ENCODE data around the gene DBP. TPM values are rescaled to one million over a fixed set of nuclear protein-coding genes. Genes with fewer than 3 reads are reported as not detected.

The DBP gene
- total RNA-seq, 1 experiment from 2014 or later, result 12.0 TPM

- TF ChIP-seq ERG (CRISPR knock-in tag; IDR thresholded peaks at IDR 0.05) (no peak), AR (CRISPR knock-in tag; IDR thresholded peaks at IDR 0.05) (no peak)
These were observed 49.8 kb downstream of the DBP start (continued) for GRCh38 chr19:48587387-48587786.

GRCh38 chr19:48582168-48582567, 55.0 kb downstream of the DBP start:
- Mint-ChIP-seq H3K27me3 (ENCODE audit: low read depth) (peaks cover 4% of the 10 kb centered on the region; the same call in 1 of the 2 replicates), H3K4me3 (no peak overlapping the region), H3K9me3 (no peaks in the 10 kb centered on the region), H3K4me1 (peaks cover 4% of the 10 kb centered on the region; the same call in 1 of the 2 replicates), H3K36me3 (no peaks in the 10 kb centered on the region), H3K27ac (no peak overlapping the region)
- TF ChIP-seq RORB (CRISPR knock-in tag; IDR thresholded peaks at IDR 0.05), result no peak
- no peak for TF ChIP-seq ARID4B (CRISPR knock-in tag; IDR thresholded peaks at IDR 0.05; ENCODE audit: borderline replicate concordance)
- no peak for TF ChIP-seq TCF7 (CRISPR knock-in tag; IDR thresholded peaks at IDR 0.05; ENCODE audit: low read depth)
- no peak for TF ChIP-seq ZNF425 (CRISPR knock-in tag; conservative IDR thresholded peaks at IDR 0.05)
- no peak for TF ChIP-seq GABPB1 (CRISPR knock-in tag; IDR thresholded peaks at IDR 0.05)
- TF ChIP-seq CDX4 (CRISPR knock-in tag; IDR thresholded peaks at IDR 0.05; ENCODE audit: borderline replicate concordance), result no peak
- TF ChIP-seq SMAD4 (CRISPR knock-in tag; IDR thresholded peaks at IDR 0.05), result no peak
- no peak for TF ChIP-seq CTCF (IDR thresholded peaks at IDR 0.05)
- no peak for TF ChIP-seq KAT7 (CRISPR knock-in tag; IDR thresholded peaks at IDR 0.05; ENCODE audit: borderline replicate concordance)
- TF ChIP-seq USF1 (CRISPR knock-in tag; IDR thresholded peaks at IDR 0.05), result no peak
- no peak for TF ChIP-seq ZSCAN18 (CRISPR knock-in tag; IDR thresholded peaks at IDR 0.05)
- TF ChIP-seq FOXP4 (CRISPR knock-in tag; IDR thresholded peaks at IDR 0.05), result no peak
- no peak for TF ChIP-seq GTF2I (CRISPR knock-in tag; conservative IDR thresholded peaks at IDR 0.05)
- TF ChIP-seq ZMAT4 (CRISPR knock-in tag; IDR thresholded peaks at IDR 0.05), result no peak
- ATAC-seq (no peak), DNase-seq (ENCODE audit: low spot score) (no peak)
- CTCF ChIA-PET, result interaction anchor here (1.0 to 10.1 kb wide), 3 partner anchors 14 to 92 kb away, joined by 3 to 297 read pairs (median 122); partner anchors contain the start of gene LMTK3
- POLR2A ChIA-PET, result no interaction called here

Data from WTC11 (cell line).